Activated CD4-positive, alpha-beta T cell treated with anti-CD3 and anti-CD28 coated beads, Interleukin-2, amount 10 ng/mL, durations not matched to agents 24 days and 14 days (primary cell): ENCODE measurements around the gene PCDH9. TPM values are rescaled to one million over a fixed set of nuclear protein-coding genes. Genes with fewer than 3 reads are reported as not detected.

ENCODE experiments used
- DNase-seq: peaks from one replicate; pipeline ENCODE4 v3.0.0; 2022
- H3K27ac Mint-ChIP-seq: one replicate; pipeline ENCODE4 v1.8.0; 2022; ENCODE audit warnings: mild to moderate bottlenecking, mixed read lengths
- H3K27me3 Mint-ChIP-seq: one replicate; pipeline ENCODE4 v1.8.0; 2022; ENCODE audit warnings: mixed read lengths
- H3K36me3 Mint-ChIP-seq: one replicate; pipeline ENCODE4 v1.8.0; 2022; ENCODE audit warnings: low read depth, mild to moderate bottlenecking, mixed read lengths
- H3K4me1 Mint-ChIP-seq: one replicate; pipeline ENCODE4 v1.8.0; 2021; ENCODE audit warnings: mixed read lengths
- H3K4me3 Mint-ChIP-seq: one replicate; pipeline ENCODE4 v1.8.0; 2022; ENCODE audit warnings: mild to moderate bottlenecking, moderate library complexity, mixed read lengths
- H3K9me3 Mint-ChIP-seq: one replicate; pipeline ENCODE4 v1.8.0; 2021; ENCODE audit warnings: mixed read lengths
- intact Hi-C: fragments of 100-400 bp; cut with micrococcal nuclease; formaldehyde crosslinking; loops from one replicate; pipeline ENCODE4 v1.15.1; 2023
- total RNA-seq: library from RNA; stranded (reverse); gene quantifications from 2 replicates; pipeline ENCODE4 v1.2.3, GENCODE V29; 2022

Gene PCDH9
- total RNA-seq, 1 donor from 2014 or later = 0.09 TPM

GRCh38 chr13:67161176-67161575 is 69.0 kb downstream of the PCDH9 start:
- no peaks in the 10 kb centered on the region for H3K4me1 Mint-ChIP-seq
- no peak overlapping the region for H3K27ac Mint-ChIP-seq
- no peaks in the 10 kb centered on the region for H3K36me3 Mint-ChIP-seq
- H3K4me3 Mint-ChIP-seq = no peak overlapping the region
- DNase-seq = no peak
- no peaks in the 10 kb centered on the region for H3K9me3 Mint-ChIP-seq
- no peaks in the 10 kb centered on the region for H3K27me3 Mint-ChIP-seq
- intact Hi-C loops = no loop called here

- H3K4me1 Mint-ChIP-seq = no peaks in the 10 kb centered on the region
- H3K4me3 Mint-ChIP-seq = no peak overlapping the region
- intact Hi-C loops = no loop called here
- DNase-seq = no peak
- H3K27ac Mint-ChIP-seq = no peak overlapping the region
- H3K36me3 Mint-ChIP-seq = no peaks in the 10 kb centered on the region
- no peaks in the 10 kb centered on the region for H3K9me3 Mint-ChIP-seq
- H3K27me3 Mint-ChIP-seq = no peaks in the 10 kb centered on the region
Measured at GRCh38 chr13:67158903-67159302, 71.2 kb downstream of the PCDH9 start.

- H3K36me3 Mint-ChIP-seq = no peaks in the 10 kb centered on the region
- DNase-seq = no peak
- H3K27ac Mint-ChIP-seq = no peak overlapping the region
- no peak overlapping the region for H3K4me3 Mint-ChIP-seq
- intact Hi-C loops = no loop called here
- H3K4me1 Mint-ChIP-seq = no peaks in the 10 kb centered on the region
- no peaks in the 10 kb centered on the region for H3K9me3 Mint-ChIP-seq
- H3K27me3 Mint-ChIP-seq = no peaks in the 10 kb centered on the region
Measured at GRCh38 chr13:67156723-67157060, 73.4 kb downstream of the PCDH9 start.

GRCh38 chr13:67155898-67156722 is 74.0 kb downstream of the PCDH9 start:
- Mint-ChIP-seq H3K36me3 (no peaks in the 10 kb centered on the region), H3K27me3 (no peaks in the 10 kb centered on the region), H3K9me3 (no peaks in the 10 kb centered on the region)

GRCh38 chr13:67152085-67152484 is 78.1 kb downstream of the PCDH9 start:
- intact Hi-C loops = no loop called here
- no peak for DNase-seq
- Mint-ChIP-seq H3K36me3 (no peaks in the 10 kb centered on the region), H3K4me3 (no peak overlapping the region), H3K27ac (no peak overlapping the region), H3K27me3 (no peaks in the 10 kb centered on the region), H3K9me3 (no peaks in the 10 kb centered on the region), H3K4me1 (no peaks in the 10 kb centered on the region)

More at GRCh38 chr13:67155898-67156722, 74.0 kb downstream of the PCDH9 start:
- intact Hi-C loops = no loop called here
- no peak for DNase-seq
- H3K4me1 Mint-ChIP-seq = no peaks in the 10 kb centered on the region
- H3K27ac Mint-ChIP-seq = no peak overlapping the region
- H3K4me3 Mint-ChIP-seq = no peak overlapping the region

- intact Hi-C loops = no loop called here
- Mint-ChIP-seq H3K4me1 (no peaks in the 10 kb centered on the region), H3K27me3 (no peaks in the 10 kb centered on the region), H3K9me3 (no peaks in the 10 kb centered on the region), H3K27ac (no peak overlapping the region), H3K4me3 (no peak overlapping the region), H3K36me3 (no peaks in the 10 kb centered on the region)
- DNase-seq = no peak
Measured at GRCh38 chr13:67151652-67152051, 78.5 kb downstream of the PCDH9 start.

GRCh38 chr13:67150608-67151007 is 79.5 kb downstream of the PCDH9 start:
- Mint-ChIP-seq H3K9me3 (no peaks in the 10 kb centered on the region), H3K4me1 (no peaks in the 10 kb centered on the region), H3K27me3 (no peaks in the 10 kb centered on the region), H3K27ac (no peak overlapping the region), H3K36me3 (no peaks in the 10 kb centered on the region), H3K4me3 (no peak overlapping the region)
- no peak for DNase-seq
- intact Hi-C loops = no loop called here

- Mint-ChIP-seq H3K9me3 (no peaks in the 10 kb centered on the region), H3K4me3 (no peak overlapping the region), H3K36me3 (no peaks in the 10 kb centered on the region), H3K4me1 (no peaks in the 10 kb centered on the region), H3K27ac (no peak overlapping the region), H3K27me3 (no peaks in the 10 kb centered on the region)
- DNase-seq = no peak
- intact Hi-C loops = no loop called here
Measured at GRCh38 chr13:67148161-67148571, 82.0 kb downstream of the PCDH9 start.

GRCh38 chr13:67147342-67148133 is 82.6 kb downstream of the PCDH9 start:
- no peak for DNase-seq
- Mint-ChIP-seq H3K9me3 (no peaks in the 10 kb centered on the region), H3K4me3 (no peak overlapping the region), H3K36me3 (no peaks in the 10 kb centered on the region), H3K27ac (no peak overlapping the region), H3K27me3 (no peaks in the 10 kb centered on the region), H3K4me1 (no peaks in the 10 kb centered on the region)
- intact Hi-C loops = no loop called here

- Mint-ChIP-seq H3K27ac (no peak overlapping the region), H3K4me3 (no peak overlapping the region), H3K27me3 (no peaks in the 10 kb centered on the region), H3K36me3 (no peaks in the 10 kb centered on the region), H3K4me1 (no peaks in the 10 kb centered on the region), H3K9me3 (no peaks in the 10 kb centered on the region)
- DNase-seq = no peak
- intact Hi-C loops = no loop called here
Measured at GRCh38 chr13:67146523-67147130, 83.5 kb downstream of the PCDH9 start.

- no peaks in the 10 kb centered on the region for H3K27me3 Mint-ChIP-seq
- DNase-seq = no peak
- no peaks in the 10 kb centered on the region for H3K9me3 Mint-ChIP-seq
- no peaks in the 10 kb centered on the region for H3K4me1 Mint-ChIP-seq
- no peaks in the 10 kb centered on the region for H3K36me3 Mint-ChIP-seq
- intact Hi-C loops = no loop called here
- H3K27ac Mint-ChIP-seq = no peak overlapping the region
- H3K4me3 Mint-ChIP-seq = no peak overlapping the region
Measured at GRCh38 chr13:67145950-67146349, 84.2 kb downstream of the PCDH9 start.

- DNase-seq = no peak
- no peaks in the 10 kb centered on the region for H3K9me3 Mint-ChIP-seq
- H3K27me3 Mint-ChIP-seq = no peaks in the 10 kb centered on the region
- H3K4me3 Mint-ChIP-seq = no peak overlapping the region
- H3K36me3 Mint-ChIP-seq = no peaks in the 10 kb centered on the region
- H3K27ac Mint-ChIP-seq = no peak overlapping the region
- intact Hi-C loops = no loop called here
- no peaks in the 10 kb centered on the region for H3K4me1 Mint-ChIP-seq
Measured at GRCh38 chr13:67143544-67144115, 86.5 kb downstream of the PCDH9 start.

GRCh38 chr13:67140006-67140405 is 90.1 kb downstream of the PCDH9 start:
- no peaks in the 10 kb centered on the region for H3K4me1 Mint-ChIP-seq
- no peaks in the 10 kb centered on the region for H3K9me3 Mint-ChIP-seq
- H3K36me3 Mint-ChIP-seq = no peaks in the 10 kb centered on the region
- DNase-seq = no peak
- no peaks in the 10 kb centered on the region for H3K27me3 Mint-ChIP-seq
- H3K27ac Mint-ChIP-seq = no peak overlapping the region
- no peak overlapping the region for H3K4me3 Mint-ChIP-seq
- intact Hi-C loops = no loop called here

GRCh38 chr13:67139551-67139950 is 90.6 kb downstream of the PCDH9 start:
- H3K36me3 Mint-ChIP-seq = no peaks in the 10 kb centered on the region
- no peaks in the 10 kb centered on the region for H3K27me3 Mint-ChIP-seq
- H3K4me1 Mint-ChIP-seq = no peaks in the 10 kb centered on the region
- no peak overlapping the region for H3K4me3 Mint-ChIP-seq
- DNase-seq = no peak
- no peaks in the 10 kb centered on the region for H3K9me3 Mint-ChIP-seq
- H3K27ac Mint-ChIP-seq = no peak overlapping the region
- intact Hi-C loops = no loop called here
